Astrocyte of the cerebellum (primary cell): ENCODE data around the gene KCNV2.
A peak's percentile ranks its signal among the peaks of the same experiment; 100 is the strongest.

ENCODE experiments used
- DNase-seq: peaks from one replicate; pipeline ENCODE4 v3.0.0-alpha.2; 2011; ENCODE audit warnings: low read depth
- H3K4me3 ChIP-seq: 2 replicates; pipeline ENCODE4 v1.5.1; 2011; ENCODE audit warnings: mild to moderate bottlenecking, low read depth, low read length, moderate library complexity
- CTCF ChIP-seq: IDR thresholded peaks from 2 replicates; pipeline ENCODE4 v1.5.1; 2012; ENCODE audit warnings: low read length, low read depth, moderate library complexity, mild to moderate bottlenecking; ENCODE audit errors: missing control alignments
- in situ Hi-C: cut with HindIII; loops from 2 replicates; pipeline ENCODE4 v1.10.0; 2017; ENCODE audit warnings: low sequenced_read_pairs

The KCNV2 gene

DNA sequence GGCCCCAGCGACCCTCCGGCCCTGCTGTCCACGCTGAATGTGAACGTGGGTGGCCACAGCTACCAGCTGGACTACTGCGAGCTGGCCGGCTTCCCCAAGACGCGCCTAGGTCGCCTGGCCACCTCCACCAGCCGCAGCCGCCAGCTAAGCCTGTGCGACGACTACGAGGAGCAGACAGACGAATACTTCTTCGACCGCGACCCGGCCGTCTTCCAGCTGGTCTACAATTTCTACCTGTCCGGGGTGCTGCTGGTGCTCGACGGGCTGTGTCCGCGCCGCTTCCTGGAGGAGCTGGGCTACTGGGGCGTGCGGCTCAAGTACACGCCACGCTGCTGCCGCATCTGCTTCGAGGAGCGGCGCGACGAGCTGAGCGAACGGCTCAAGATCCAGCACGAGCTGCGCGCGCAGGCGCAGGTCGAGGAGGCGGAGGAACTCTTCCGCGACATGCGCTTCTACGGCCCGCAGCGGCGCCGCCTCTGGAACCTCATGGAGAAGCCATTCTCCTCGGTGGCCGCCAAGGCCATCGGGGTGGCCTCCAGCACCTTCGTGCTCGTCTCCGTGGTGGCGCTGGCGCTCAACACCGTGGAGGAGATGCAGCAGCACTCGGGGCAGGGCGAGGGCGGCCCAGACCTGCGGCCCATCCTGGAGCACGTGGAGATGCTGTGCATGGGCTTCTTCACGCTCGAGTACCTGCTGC lies 839 bp downstream of the KCNV2 start:
- H3K4me3 ChIP-seq: no peak overlapping the region
- in situ Hi-C loops: no loop called here

GRCh38 chr9:2718698-2719033 lies 1.4 kb downstream of the KCNV2 start:
- no peak for TF ChIP-seq CTCF
- in situ Hi-C loops: no loop called here
- no peak for DNase-seq

More for the DNA sequence above, 839 bp downstream of the KCNV2 start:
- TF ChIP-seq CTCF: no peak
- no peak for DNase-seq

GRCh38 chr9:2720179-2720654 lies 2.9 kb downstream of the KCNV2 start:
- DNase-seq: no peak
- in situ Hi-C loops: no loop called here
- H3K4me3 ChIP-seq: no peak overlapping the region
- TF ChIP-seq CTCF: no peak

More at GRCh38 chr9:2718698-2719033, 1.4 kb downstream of the KCNV2 start:
- H3K4me3 ChIP-seq: no peak overlapping the region

DNA sequence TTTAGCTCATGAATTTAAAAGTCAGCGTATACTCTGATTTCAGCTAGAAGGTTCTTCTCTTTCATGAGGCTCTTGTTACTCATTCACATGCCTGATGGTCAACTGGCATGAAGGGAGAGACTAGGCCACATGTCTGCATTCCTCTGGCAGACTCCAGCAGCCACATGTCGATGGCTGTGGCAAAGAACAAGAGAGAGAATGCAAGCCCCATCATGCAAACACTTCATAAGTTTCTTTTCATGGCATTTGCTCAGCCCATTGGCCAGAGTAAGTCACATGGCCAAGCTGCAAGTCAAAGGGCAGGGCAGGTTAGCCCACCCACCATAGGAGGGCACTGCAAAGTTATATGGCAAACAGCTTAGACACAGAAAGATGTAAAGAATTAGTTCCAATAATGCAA lies 5.4 kb downstream of the KCNV2 start:
- in situ Hi-C loops: no loop called here
- DNase-seq: peak; percentile 50
- no peak overlapping the region for H3K4me3 ChIP-seq
- no peak for TF ChIP-seq CTCF

GRCh38 chr9:2723376-2724065 lies 6.2 kb downstream of the KCNV2 start:
- in situ Hi-C loops: no loop called here
- no peak for DNase-seq
- H3K4me3 ChIP-seq: no peak overlapping the region
- no peak for TF ChIP-seq CTCF

GRCh38 chr9:2725126-2725525 lies 7.8 kb downstream of the KCNV2 start:
- no peak for TF ChIP-seq CTCF
- DNase-seq: no peak
- in situ Hi-C loops: loop anchor here (25.0 kb wide), 1 partner anchor 88 kb away; no protein-coding TSS in a partner anchor

More at GRCh38 chr9:2725126-2725525, 7.8 kb downstream of the KCNV2 start:
- H3K4me3 ChIP-seq: no peak overlapping the region
